Measurements from ENCODE around the gene NDUFAF4.

- TF ChIP-seq CTCF (IDR thresholded peaks at IDR 0.05; ENCODE audit: low read depth, low read length, poor library complexity, severe bottlenecking) (no peak), EZH2phosphoT487 (IDR thresholded peaks at IDR 0.05; ENCODE audit: borderline replicate concordance, low read length) (no peak)
These were observed 41.5 kb upstream of the NDUFAF4 start for GRCh38 chr6:96939007-96939805.

Data from DOHH2 (cell line).